Chondrocyte (in vitro differentiated cells): ENCODE results near the gene GRK2. TPM values are rescaled to one million over a fixed set of nuclear protein-coding genes. Genes with fewer than 3 reads are reported as not detected.

Experiments
- DNase-seq: peaks from one replicate; pipeline ENCODE4 v3.0.0; 2021; ENCODE audit warnings: mixed read lengths, low spot score
- H3K27ac Mint-ChIP-seq: one replicate; pipeline ENCODE4 v1.8.0; 2021; ENCODE audit warnings: mild to moderate bottlenecking, moderate library complexity, mixed read lengths; ENCODE audit not compliant: unreplicated experiment
- H3K27me3 Mint-ChIP-seq: 2 replicates; pipeline ENCODE4 v1.8.0; 2021; ENCODE audit warnings: low read depth, mixed read lengths
- H3K36me3 Mint-ChIP-seq: 2 replicates; pipeline ENCODE4 v1.8.0; 2021; ENCODE audit warnings: low read depth, mixed read lengths
- H3K4me1 Mint-ChIP-seq: 2 replicates; pipeline ENCODE4 v1.8.0; 2021; ENCODE audit warnings: low read depth, mild to moderate bottlenecking, mixed read lengths
- H3K4me3 Mint-ChIP-seq: one replicate; pipeline ENCODE4 v1.8.0; 2021; ENCODE audit warnings: mild to moderate bottlenecking, moderate library complexity, mixed read lengths; ENCODE audit not compliant: unreplicated experiment
- H3K9me3 Mint-ChIP-seq: 2 replicates; pipeline ENCODE4 v1.8.0; 2021; ENCODE audit warnings: low read depth, mixed read lengths
- CTCF ChIP-seq: fragments of 200-600 bp; sonication (generic); IDR thresholded peaks from 2 replicates; pipeline ENCODE4 v1.5.0; 2021; ENCODE audit warnings: antibody characterized with exemption, mild to moderate bottlenecking, moderate library complexity
- total RNA-seq: library from RNA; stranded (reverse); gene quantifications from 3 replicates; pipeline ENCODE4 v1.2.1, GENCODE V29; 2021

Gene GRK2
- total RNA-seq, 1 donor from 2014 or later: 38.3 TPM

- peaks cover 4% of the 10 kb centered on the region for H3K36me3 Mint-ChIP-seq
- H3K27me3 Mint-ChIP-seq: no peaks in the 10 kb centered on the region
- peak; percentile 85 for DNase-seq
- no peaks in the 10 kb centered on the region for H3K9me3 Mint-ChIP-seq
- H3K4me1 Mint-ChIP-seq: peaks cover 21% of the 10 kb centered on the region
- H3K4me3 Mint-ChIP-seq: no peak overlapping the region
- TF ChIP-seq CTCF: no peak
- no peak overlapping the region for H3K27ac Mint-ChIP-seq
Measured at GRCh38 chr11:67306769-67307544, 40.7 kb downstream of the GRK2 start.

- Mint-ChIP-seq H3K27ac (no peak overlapping the region), H3K4me1 (peaks cover 15% of the 10 kb centered on the region), H3K36me3 (peaks cover 4% of the 10 kb centered on the region), H3K27me3 (no peaks in the 10 kb centered on the region), H3K9me3 (no peaks in the 10 kb centered on the region), H3K4me3 (no peak overlapping the region)
- TF ChIP-seq CTCF: no peak
- DNase-seq: peak; percentile 88
Measured at GRCh38 chr11:67307545-67308001, 41.3 kb downstream of the GRK2 start.

- H3K4me1 Mint-ChIP-seq: peaks cover 12% of the 10 kb centered on the region
- H3K27me3 Mint-ChIP-seq: no peaks in the 10 kb centered on the region
- no peaks in the 10 kb centered on the region for H3K9me3 Mint-ChIP-seq
- peaks cover 4% of the 10 kb centered on the region for H3K36me3 Mint-ChIP-seq
- no peak for DNase-seq
- H3K27ac Mint-ChIP-seq: no peak overlapping the region
- no peak for TF ChIP-seq CTCF
- H3K4me3 Mint-ChIP-seq: no peak overlapping the region
Measured at GRCh38 chr11:67308031-67308866, 42.0 kb downstream of the GRK2 start.

GRCh38 chr11:67309166-67309565, 42.9 kb downstream of the GRK2 start:
- H3K27me3 Mint-ChIP-seq: no peaks in the 10 kb centered on the region
- H3K9me3 Mint-ChIP-seq: no peaks in the 10 kb centered on the region
- H3K27ac Mint-ChIP-seq: no peak overlapping the region
- H3K36me3 Mint-ChIP-seq: peaks cover 4% of the 10 kb centered on the region
- peaks cover 11% of the 10 kb centered on the region for H3K4me1 Mint-ChIP-seq
- no peak overlapping the region for H3K4me3 Mint-ChIP-seq
- DNase-seq: peak; percentile 75
- no peak for TF ChIP-seq CTCF

- Mint-ChIP-seq H3K9me3 (no peaks in the 10 kb centered on the region), H3K4me1 (peaks cover 7% of the 10 kb centered on the region), H3K4me3 (no peak overlapping the region), H3K27me3 (no peaks in the 10 kb centered on the region), H3K36me3 (peaks cover 4% of the 10 kb centered on the region), H3K27ac (no peak overlapping the region)
- DNase-seq: peak; percentile 82
- no peak for TF ChIP-seq CTCF
Measured at GRCh38 chr11:67309661-67310061, 43.4 kb downstream of the GRK2 start.
